Naive thymus-derived CD8-positive, alpha-beta T cell (primary cell): Measurements from ENCODE around the gene MEMO1. TPM values are rescaled to one million over a fixed set of nuclear protein-coding genes. Genes with fewer than 3 reads are reported as not detected.
A peak's percentile ranks its signal among the peaks of the same experiment; 100 is the strongest.
"Not testable (repeated sequence)": the region's sequence is repeated elsewhere in the genome, so short reads cannot be mapped to it uniquely, and the experiment has no call there.

Experiments
- ATAC-seq, 2 donors: fragments of 150-1000 bp; cut with Tn5 transposase in 1 of 2; sonication (Bioruptor Pico), chemical (Tn5 transposase) in 1 of 2; 1 replicate in 1 of 2; 2 replicates in 1 of 2; pipeline ENCODE4 v1.10.0; 2021; ENCODE audit warnings: mild to moderate bottlenecking in 2 of 2, moderate library complexity in 2 of 2
- POLR2A ChIA-PET: fragments of 350-600 bp; sonication (Branson Sonifier 250); formaldehyde crosslinking; loops from one replicate; lab custom pipeline; 2021; ENCODE audit warnings: antibody characterized with exemption; lab: Charles Lee
- DNase-seq, 10 donors: peaks; one replicate each; pipeline versions ENCODE4 v3.0.0 to v3.0.0-alpha.2; 2020 to 2022
- H3K27ac Mint-ChIP-seq, 10 donors: one replicate each; pipeline ENCODE4 v1.8.0; 2020 to 2022; ENCODE audit warnings: mild to moderate bottlenecking in 10 of 10, mixed read lengths in 10 of 10, moderate library complexity in 4 of 10, inconsistent platforms in 1 of 10
- H3K27me3 Mint-ChIP-seq, 5 donors: one replicate each; pipeline ENCODE4 v1.8.0; 2021 to 2022; ENCODE audit warnings: mixed read lengths in 5 of 5
- H3K36me3 Mint-ChIP-seq, 3 donors: one replicate each; pipeline ENCODE4 v1.8.0; 2020 to 2022; ENCODE audit warnings: mixed read lengths in 3 of 3, mild to moderate bottlenecking in 2 of 3, inconsistent platforms in 1 of 3
- H3K4me1 Mint-ChIP-seq, 4 donors: one replicate each; pipeline ENCODE4 v1.8.0; 2021 to 2022; ENCODE audit warnings: mixed read lengths in 4 of 4
- H3K4me3 Mint-ChIP-seq, 10 donors: one replicate each; pipeline ENCODE4 v1.8.0; 2020 to 2022; ENCODE audit warnings: mild to moderate bottlenecking in 10 of 10, mixed read lengths in 10 of 10, moderate library complexity in 6 of 10, inconsistent platforms in 1 of 10
- H3K9me3 Mint-ChIP-seq, 9 donors: one replicate each; pipeline ENCODE4 v1.8.0; 2020 to 2022; ENCODE audit warnings: mixed read lengths in 9 of 9, mild to moderate bottlenecking in 3 of 9, inconsistent platforms in 1 of 9, moderate library complexity in 1 of 9
- polyA plus RNA-seq, 3 donors: library from polyadenylated mRNA; unstranded; fragments of 300-500 nt; fragmentation: Illumina TruSeq; gene quantifications; one replicate each; pipeline ENCODE4 v1.2.3, GENCODE V29; 2021
- total RNA-seq, 8 experiments: library from RNA in 2 of 8; stranded (reverse) in 2 of 8; gene quantifications; one replicate each; pipeline ENCODE4 v1.2.3 and lab custom pipeline; 2021 to 2026

MEMO1 gene
- total and polyA plus RNA-seq, 5 experiments from 2014 or later: 23.7 to 35.8 (median 26.2) TPM

- Mint-ChIP-seq H3K9me3 (peaks cover 8 to 29% (median 17%) of the 10 kb centered on the region in 9 donors), H3K36me3 (peaks cover 19 to 77% (median 59%) of the 10 kb centered on the region in 3 donors), H3K27ac (no peak overlapping the region), H3K4me3 (no peak overlapping the region), H3K27me3 (no peaks in the 10 kb centered on the region), H3K4me1 (peaks cover 3 to 11% (median 7%) of the 10 kb centered on the region in 4 donors)
- ATAC-seq: no peak
- no peak for DNase-seq
- POLR2A ChIA-PET: interaction anchor here (0.7 kb wide), 1 partner anchor 1698 kb away, joined by 4 read pairs; no protein-coding TSS in a partner anchor
Measured at GRCh38 chr2:31896293-31896692, 114.5 kb downstream of the MEMO1 start.

- peaks cover 8 to 29% (median 17%) of the 10 kb centered on the region in 9 donors for H3K9me3 Mint-ChIP-seq
- H3K27me3 Mint-ChIP-seq: no peaks in the 10 kb centered on the region
Measured at GRCh38 chr2:31894656-31895055, 116.2 kb downstream of the MEMO1 start.

GRCh38 chr2:31893094-31893493 lies 117.7 kb downstream of the MEMO1 start:
- POLR2A ChIA-PET: no interaction called here
- Mint-ChIP-seq H3K27me3 (no peaks in the 10 kb centered on the region), H3K4me1 (peaks cover 3 to 26% (median 9%) of the 10 kb centered on the region in 4 donors), H3K9me3 (peaks cover under 1 to 15% (median 9%) of the 10 kb centered on the region in 9 donors), H3K36me3 (peaks cover 10 to 65% (median 36%) of the 10 kb centered on the region in 3 donors), H3K4me3 (no peak overlapping the region), H3K27ac (no peak overlapping the region)
- no peak for ATAC-seq
- DNase-seq: no peak

More at GRCh38 chr2:31894656-31895055, 116.2 kb downstream of the MEMO1 start:
- DNase-seq (no peak), ATAC-seq (no peak)
- Mint-ChIP-seq H3K27ac (no peak overlapping the region), H3K4me1 (peaks cover 3 to 15% (median 10%) of the 10 kb centered on the region in 4 donors), H3K36me3 (peaks cover 19 to 76% (median 51%) of the 10 kb centered on the region in 3 donors), H3K4me3 (no peak overlapping the region)
- POLR2A ChIA-PET: no interaction called here

- DNase-seq (no peak), ATAC-seq (no peak)
- POLR2A ChIA-PET: no interaction called here
- Mint-ChIP-seq H3K4me3 (no peak overlapping the region), H3K27me3 (no peaks in the 10 kb centered on the region), H3K9me3 (no peaks in the 10 kb centered on the region), H3K27ac (peak overlapping the region in 1 of 10 donors; percentile 19), H3K36me3 (peaks cover 0 to 54% (median 19%) of the 10 kb centered on the region in 3 donors), H3K4me1 (peaks cover 2 to 29% (median 5%) of the 10 kb centered on the region in 4 donors)
Measured at GRCh38 chr2:31889044-31889443, 121.8 kb downstream of the MEMO1 start.

- ATAC-seq: no peak
- no peaks in the 10 kb centered on the region for H3K9me3 Mint-ChIP-seq
Measured at GRCh38 chr2:31888550-31888949, 122.3 kb downstream of the MEMO1 start.

GRCh38 chr2:31886700-31887099 lies 124.1 kb downstream of the MEMO1 start:
- POLR2A ChIA-PET: no interaction called here
- Mint-ChIP-seq H3K36me3 (peaks cover 0 to 52% (median 13%) of the 10 kb centered on the region in 3 donors), H3K27me3 (no peaks in the 10 kb centered on the region), H3K4me3 (no peak overlapping the region), H3K27ac (peak overlapping the region in 1 of 10 donors; percentile 7), H3K9me3 (no peaks in the 10 kb centered on the region), H3K4me1 (peaks cover 0 to 25% (median under 1%) of the 10 kb centered on the region in 4 donors)
- ATAC-seq: peak in 1 of 2 donors; percentile 44
- DNase-seq: peak in 1 of 10 donors; percentile 9

More at GRCh38 chr2:31888550-31888949, 122.3 kb downstream of the MEMO1 start:
- peaks cover 0 to 54% (median 16%) of the 10 kb centered on the region in 3 donors for H3K36me3 Mint-ChIP-seq
- POLR2A ChIA-PET: no interaction called here
- peaks cover 0 to 29% (median 2%) of the 10 kb centered on the region in 4 donors for H3K4me1 Mint-ChIP-seq
- peak overlapping the region in 1 of 10 donors; percentile 60 for H3K27ac Mint-ChIP-seq
- no peak for DNase-seq
- H3K4me3 Mint-ChIP-seq: no peak overlapping the region
- H3K27me3 Mint-ChIP-seq: no peaks in the 10 kb centered on the region

GRCh38 chr2:31877008-31877407 lies 133.8 kb downstream of the MEMO1 start:
- no peak for DNase-seq
- Mint-ChIP-seq H3K4me1 (peaks cover 0 to 13% (median 2%) of the 10 kb centered on the region in 4 donors), H3K27ac (peak overlapping the region in 1 of 10 donors; percentile 54), H3K9me3 (no peaks in the 10 kb centered on the region), H3K4me3 (no peak overlapping the region), H3K27me3 (no peaks in the 10 kb centered on the region), H3K36me3 (peaks cover 0 to 39% (median 22%) of the 10 kb centered on the region in 3 donors)
- ATAC-seq: no peak
- POLR2A ChIA-PET: no interaction called here

GRCh38 chr2:31874071-31874470 lies 136.7 kb downstream of the MEMO1 start:
- H3K27ac Mint-ChIP-seq: no peak overlapping the region
- ATAC-seq: no peak
- DNase-seq: no peak
- peaks cover 0 to 24% (median 17%) of the 10 kb centered on the region in 3 donors for H3K36me3 Mint-ChIP-seq
- no peak overlapping the region for H3K4me3 Mint-ChIP-seq
- no peaks in the 10 kb centered on the region for H3K9me3 Mint-ChIP-seq
- POLR2A ChIA-PET: no interaction called here
- no peaks in the 10 kb centered on the region for H3K27me3 Mint-ChIP-seq
- H3K4me1 Mint-ChIP-seq: peaks cover 0 to 11% (median 2%) of the 10 kb centered on the region in 4 donors

- no peaks in the 10 kb centered on the region for H3K27me3 Mint-ChIP-seq
- POLR2A ChIA-PET: no interaction called here
- DNase-seq (no peak), ATAC-seq (no peak)
- H3K9me3 Mint-ChIP-seq: no peaks in the 10 kb centered on the region
- H3K4me3 Mint-ChIP-seq: no peak overlapping the region
- H3K36me3 Mint-ChIP-seq: peaks cover 4 to 30% (median 9%) of the 10 kb centered on the region in 3 donors
- peaks cover 0 to 4% (median 0%) of the 10 kb centered on the region in 4 donors for H3K4me1 Mint-ChIP-seq
- H3K27ac Mint-ChIP-seq: no peak overlapping the region
Measured at GRCh38 chr2:31865215-31865614, 145.6 kb downstream of the MEMO1 start.

- POLR2A ChIA-PET: no interaction called here
Measured at GRCh38 chr2:31863867-31864266, 146.9 kb downstream of the MEMO1 start.

GRCh38 chr2:31863015-31863656 lies 147.7 kb downstream of the MEMO1 start:
- not testable (repeated sequence) for H3K9me3 Mint-ChIP-seq, H3K4me1 Mint-ChIP-seq, ATAC-seq, H3K4me3 Mint-ChIP-seq, DNase-seq, H3K27ac Mint-ChIP-seq, H3K27me3 Mint-ChIP-seq
- peaks cover 4 to 24% (median 7%) of the 10 kb centered on the region in 3 donors for H3K36me3 Mint-ChIP-seq
- POLR2A ChIA-PET: interaction anchor here (0.5 kb wide), 1 partner anchor 206 kb away, joined by 3 read pairs; no protein-coding TSS in a partner anchor

More at GRCh38 chr2:31863867-31864266, 146.9 kb downstream of the MEMO1 start:
- no peak for ATAC-seq
- no peak for DNase-seq
- H3K27ac Mint-ChIP-seq: no peak overlapping the region
- no peak overlapping the region for H3K4me3 Mint-ChIP-seq
- peaks cover 4 to 27% (median 9%) of the 10 kb centered on the region in 3 donors for H3K36me3 Mint-ChIP-seq
- H3K27me3 Mint-ChIP-seq: no peaks in the 10 kb centered on the region
- H3K9me3 Mint-ChIP-seq: no peaks in the 10 kb centered on the region
- peaks cover 0 to 4% (median 0%) of the 10 kb centered on the region in 4 donors for H3K4me1 Mint-ChIP-seq

GRCh38 chr2:31859959-31860358 lies 150.8 kb downstream of the MEMO1 start:
- Mint-ChIP-seq H3K4me3 (no peak overlapping the region), H3K36me3 (peaks cover 0 to 12% (median 5%) of the 10 kb centered on the region in 3 donors), H3K27me3 (no peaks in the 10 kb centered on the region), H3K9me3 (no peaks in the 10 kb centered on the region), H3K4me1 (peaks cover 0 to 4% (median 0%) of the 10 kb centered on the region in 4 donors), H3K27ac (no peak overlapping the region)
- POLR2A ChIA-PET: no interaction called here
- DNase-seq (no peak), ATAC-seq (no peak)

- H3K4me3 Mint-ChIP-seq: no peak overlapping the region
- H3K4me1 Mint-ChIP-seq: no peaks in the 10 kb centered on the region
- no peaks in the 10 kb centered on the region for H3K27me3 Mint-ChIP-seq
- H3K27ac Mint-ChIP-seq: peak overlapping the region in 2 of 10 donors; percentile 12 to 38
- ATAC-seq: no peak
- peaks cover 0 to 11% (median 6%) of the 10 kb centered on the region in 3 donors for H3K36me3 Mint-ChIP-seq
- no peaks in the 10 kb centered on the region for H3K9me3 Mint-ChIP-seq
- POLR2A ChIA-PET: no interaction called here
- DNase-seq: no peak
Measured at GRCh38 chr2:31853521-31853920, 157.3 kb downstream of the MEMO1 start.
